GM12878 (cell line): ENCODE data around the gene NTM.

ENCODE experiments used
- CTCF ChIP-seq, 3 experiments: IDR thresholded peaks in 2 of 3; conservative IDR thresholded peaks in 1 of 3; 2 replicates each; pipeline ENCODE4 v1.5.1; 2011; ENCODE audit warnings: low read depth in 3 of 3, low read length in 3 of 3, mild to moderate bottlenecking in 3 of 3, control low read depth in 2 of 3, moderate library complexity in 2 of 3, inconsistent platforms in 1 of 3, mixed read lengths in 1 of 3; ENCODE audit not compliant: control insufficient read depth in 2 of 3, insufficient read depth in 1 of 3; ENCODE audit errors: extremely low read depth in 1 of 3
- EP300 ChIP-seq, 2 experiments: fragments of 150-350 bp in 1 of 2; IDR thresholded peaks; 2 replicates each; pipeline ENCODE4 v1.6.1; 2011 to 2012; ENCODE audit warnings: low read depth in 2 of 2, low read length in 2 of 2, borderline replicate concordance in 1 of 2, improper control_type of control experiment in 1 of 2, inconsistent platforms in 1 of 2; ENCODE audit not compliant: control insufficient read depth in 1 of 2
- EZH2 ChIP-seq: IDR thresholded peaks from 2 replicates; pipeline ENCODE4 v1.6.1; 2012; ENCODE audit warnings: low read depth, mild to moderate bottlenecking, control low read depth, inconsistent platforms, low read length, borderline replicate concordance; ENCODE audit not compliant: control insufficient read depth
- HDGF ChIP-seq: fragments of 450-650 bp; IDR thresholded peaks from 2 replicates; pipeline ENCODE4 v1.6.1; 2016; ENCODE audit warnings: antibody characterized with exemption
- JUND ChIP-seq: IDR thresholded peaks from 2 replicates; pipeline ENCODE4 v1.6.1; 2012; ENCODE audit warnings: low read depth, mild to moderate bottlenecking, low read length, improper control_type of control experiment, moderate library complexity
- MXI1 ChIP-seq: fragments of 150-350 bp; IDR thresholded peaks from 2 replicates; pipeline ENCODE4 v1.6.1; 2011; ENCODE audit warnings: low read depth, mild to moderate bottlenecking, inconsistent platforms, low read length, improper control_type of control experiment
- POLR2AphosphoS5 ChIP-seq: IDR thresholded peaks from 2 replicates; pipeline ENCODE4 v1.6.1; 2011; ENCODE audit warnings: mild to moderate bottlenecking, low read length, inconsistent platforms
- POU2F2 ChIP-seq: IDR thresholded peaks from 3 replicates; pipeline ENCODE4 v1.6.1; 2011; ENCODE audit warnings: low read depth, mild to moderate bottlenecking, low read length, borderline replicate concordance
- SIN3A ChIP-seq: IDR thresholded peaks from 2 replicates; pipeline ENCODE4 v1.6.1; 2012; ENCODE audit warnings: low read depth, low read length, improper control_type of control experiment
- SMARCA5 ChIP-seq: fragments of 450-650 bp; IDR thresholded peaks from 2 replicates; pipeline ENCODE4 v1.6.1; 2017; ENCODE audit warnings: mild to moderate bottlenecking
- SMC3 ChIP-seq: IDR thresholded peaks from 2 replicates; pipeline ENCODE4 v1.6.1; 2011; ENCODE audit warnings: low read length, improper control_type of control experiment, borderline replicate concordance
- SP1 ChIP-seq: IDR thresholded peaks from one replicate; pipeline ENCODE4 v1.6.1; 2011; ENCODE audit warnings: low read depth, low read length
- SRF ChIP-seq, 2 experiments: IDR thresholded peaks; 2 replicates each; pipeline ENCODE4 v1.6.1; 2011; ENCODE audit warnings: low read depth in 2 of 2, low read length in 2 of 2, mild to moderate bottlenecking in 1 of 2, moderate library complexity in 1 of 2
- SUPT20H ChIP-seq: IDR thresholded peaks from 2 replicates; pipeline ENCODE4 v1.6.1; 2011; ENCODE audit warnings: low read depth, mild to moderate bottlenecking, low read length, moderate library complexity, borderline replicate concordance; ENCODE audit not compliant: control insufficient read depth

GRCh38 chr11:131763193-131763890 is 392.9 kb downstream of the NTM start:
- no peak for TF ChIP-seq EP300 (IDR thresholded peaks at IDR 0.05; ENCODE audit: borderline replicate concordance in 1 of 2, control insufficient read depth in 1 of 2, low read depth in 2 of 2, low read length in 2 of 2)
- TF ChIP-seq JUND = no peak
- no peak for TF ChIP-seq EZH2
- no peak for TF ChIP-seq SP1
- TF ChIP-seq SUPT20H = no peak
- no peak for TF ChIP-seq CTCF (IDR thresholded peaks at IDR 0.05 in 2 of 3, conservative IDR thresholded peaks at IDR 0.05 in 1 of 3; ENCODE audit: control insufficient read depth in 2 of 3, extremely low read depth in 1 of 3, insufficient read depth in 1 of 3, low read depth in 3 of 3, low read length in 3 of 3)
- TF ChIP-seq POU2F2 = no peak
- no peak for TF ChIP-seq SIN3A
- no peak for TF ChIP-seq MXI1
- TF ChIP-seq POLR2AphosphoS5 = no peak
- TF ChIP-seq SMC3 = no peak
- TF ChIP-seq SMARCA5 = no peak
- TF ChIP-seq SRF (IDR thresholded peaks at IDR 0.05; ENCODE audit: low read depth in 2 of 2, low read length in 2 of 2) = no peak
- TF ChIP-seq HDGF = no peak
